HG03558 (cell line): ENCODE data around the gene TAB2.
"Not testable (repeated sequence)": the region's sequence is repeated elsewhere in the genome, so short reads cannot be mapped to it uniquely, and the experiment has no call there.

Experiments
- ATAC-seq: cut with Tn5 transposase; IDR thresholded peaks from one replicate; pipeline ENCODE4 v1.9.1; 2021; ENCODE audit warnings: moderate number of reproducible peaks; ENCODE audit not compliant: unreplicated experiment; ENCODE audit errors: extremely low read depth

TAB2 gene

GRCh38 chr6:149435919-149436586, 118.5 kb downstream of the TAB2 start:
- ATAC-seq = no peak

DNA sequence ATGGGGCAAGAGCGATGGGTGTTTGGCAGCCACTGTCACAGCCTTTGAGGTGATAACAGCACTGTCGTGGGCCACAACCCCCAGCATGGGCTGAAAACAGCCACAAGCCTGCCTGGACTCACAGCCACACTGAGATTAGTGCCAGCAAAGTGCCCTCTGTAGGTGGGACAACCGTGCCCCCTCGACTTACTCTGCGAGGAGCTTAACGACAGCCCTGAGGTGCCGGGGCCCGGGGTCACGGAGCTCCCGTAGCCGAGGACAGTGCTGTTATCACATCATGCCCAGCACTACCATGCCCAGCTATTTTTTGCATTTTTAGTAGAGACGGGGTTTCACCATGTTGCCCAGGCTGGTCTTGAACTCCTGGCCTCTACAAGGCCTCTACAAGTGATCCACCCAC, 119.1 kb downstream of the TAB2 start:
- no peak for ATAC-seq

DNA sequence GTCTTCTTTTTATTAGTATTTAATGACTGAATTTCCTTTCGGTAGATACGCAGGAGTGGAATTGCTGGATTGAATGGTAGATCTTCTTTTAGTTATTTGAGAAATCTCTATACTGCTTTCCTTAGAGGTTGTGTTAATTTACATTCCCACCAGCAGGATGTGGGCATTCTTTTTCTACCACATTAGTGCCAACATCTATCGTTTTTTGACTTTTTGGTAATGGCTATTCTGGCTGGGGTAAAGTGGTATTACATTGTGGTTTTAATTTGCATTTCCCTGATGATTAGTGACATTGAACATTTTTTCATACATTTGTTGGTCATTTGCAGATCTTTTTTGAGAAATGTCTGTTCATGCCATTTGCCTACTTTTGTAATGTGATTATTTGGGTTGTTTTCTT, 119.7 kb downstream of the TAB2 start:
- ATAC-seq = no peak

GRCh38 chr6:149438855-149439254, 121.3 kb downstream of the TAB2 start:
- ATAC-seq = no peak

DNA sequence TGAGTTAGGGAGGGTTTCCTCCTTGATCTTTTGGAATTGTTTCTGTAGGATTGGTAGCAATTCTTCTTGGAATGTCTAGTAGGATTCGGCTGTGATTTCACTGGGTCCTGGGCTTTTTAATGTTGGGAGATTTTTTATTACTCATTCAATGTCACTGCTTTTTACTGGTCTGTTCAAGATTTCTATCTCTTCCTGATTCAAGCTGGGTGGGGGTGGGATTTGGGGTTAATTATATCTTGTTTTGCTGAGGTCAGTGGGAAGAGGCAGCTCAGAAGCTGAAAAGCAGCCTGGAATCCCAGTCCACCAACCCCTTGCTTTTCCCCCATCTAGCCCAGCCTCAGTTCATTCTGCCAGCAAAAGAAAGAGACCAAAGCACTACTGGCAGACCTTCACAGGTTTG, 122.1 kb downstream of the TAB2 start:
- ATAC-seq = no peak

GRCh38 chr6:149440735-149441671, 123.5 kb downstream of the TAB2 start:
- ATAC-seq = no peak

DNA sequence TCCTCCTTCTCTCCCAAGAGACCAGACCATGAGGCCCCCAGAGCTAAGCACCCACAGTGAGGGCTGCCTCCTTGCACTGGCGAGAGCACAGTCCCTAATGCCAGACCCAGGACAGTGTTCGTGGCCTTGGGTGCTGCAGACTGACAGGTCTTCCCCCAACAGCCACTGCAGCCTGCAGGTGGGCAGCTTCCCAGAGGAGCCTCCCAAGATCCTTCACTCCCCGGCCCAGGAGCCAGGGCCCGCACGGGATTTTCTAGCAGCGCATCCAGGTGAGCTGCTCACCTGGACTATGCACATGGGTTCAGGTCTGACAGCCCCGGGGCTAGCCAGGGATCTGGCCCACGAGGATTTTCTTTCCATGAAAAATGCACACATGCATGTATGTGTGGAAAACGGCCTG, 124.2 kb downstream of the TAB2 start:
- ATAC-seq = no peak

DNA sequence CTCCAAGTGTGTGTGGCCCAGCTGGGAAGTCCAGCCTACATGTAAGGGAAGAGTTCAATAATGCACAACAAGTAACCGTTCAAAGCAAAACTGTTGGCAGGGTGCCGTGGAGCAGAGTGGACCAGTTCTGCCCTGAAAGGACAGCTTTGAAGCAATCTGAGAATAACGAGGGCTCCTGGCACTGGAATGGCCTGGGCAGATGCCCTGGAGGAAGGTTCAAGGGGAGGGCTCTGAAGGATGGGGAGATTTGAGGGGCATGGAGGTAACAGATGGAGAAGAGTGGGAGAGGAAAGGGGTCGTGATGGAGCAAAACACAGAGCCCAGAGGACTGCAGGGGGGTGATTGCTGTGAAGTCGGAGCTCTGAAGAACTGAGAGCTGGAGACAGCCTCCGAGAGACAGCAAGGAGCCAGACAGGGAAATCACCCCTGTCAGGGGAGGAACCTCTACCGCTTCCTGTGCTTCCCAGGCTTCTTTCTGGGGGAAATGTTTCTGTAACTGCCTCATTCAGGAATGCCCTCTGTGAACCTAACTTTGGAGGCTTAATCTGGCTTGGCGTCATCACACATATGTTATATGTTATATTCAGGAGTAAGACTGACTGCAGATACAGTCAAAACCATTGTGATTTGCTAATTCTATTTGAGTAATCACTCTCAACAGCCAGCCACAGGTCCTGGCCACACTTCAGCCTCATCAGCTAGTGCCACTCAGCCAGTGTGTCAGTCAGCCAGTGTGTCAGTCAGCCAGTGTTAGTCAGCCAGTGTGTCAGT, 126.1 kb downstream of the TAB2 start:
- ATAC-seq = no peak

DNA sequence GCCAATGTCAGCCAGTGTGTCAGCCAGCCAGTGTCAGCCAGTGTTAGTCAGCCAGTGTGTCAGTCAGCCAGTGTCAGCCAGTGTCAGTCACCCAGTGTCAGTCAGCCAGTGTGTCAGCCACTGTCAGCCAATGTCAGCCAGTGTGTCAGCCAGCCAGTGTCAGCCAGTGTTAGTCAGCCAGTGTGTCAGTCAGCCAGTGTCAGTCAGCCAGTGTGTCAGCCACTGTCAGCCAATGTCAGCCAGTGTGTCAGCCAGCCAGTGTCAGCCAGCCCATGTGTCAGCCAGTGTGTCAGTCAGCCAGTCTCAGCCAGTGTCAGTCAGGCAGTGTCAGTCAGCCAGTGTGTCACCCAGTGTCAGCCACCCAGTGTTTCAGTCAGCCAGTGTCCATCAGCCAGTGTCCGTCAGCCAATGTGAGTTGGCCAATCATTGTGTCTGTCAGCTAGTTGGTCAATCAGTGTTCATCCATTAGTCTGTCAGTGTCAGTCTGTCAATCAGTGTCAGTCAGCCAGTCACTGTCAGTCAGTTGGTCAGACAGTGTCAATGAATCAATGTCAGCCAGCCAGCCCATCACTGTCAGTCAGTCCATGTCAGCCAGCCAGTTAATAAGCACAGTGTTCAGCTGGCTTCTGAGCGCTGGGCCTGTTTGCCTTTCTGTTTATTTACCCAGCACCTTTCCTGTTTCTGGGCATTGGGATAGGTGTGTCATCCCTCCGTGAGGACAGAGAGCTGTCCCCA, 127.0 kb downstream of the TAB2 start:
- not testable (repeated sequence) for ATAC-seq

- ATAC-seq = no peak
These were observed 127.6 kb downstream of the TAB2 start for GRCh38 chr6:149445095-149445466.

DNA sequence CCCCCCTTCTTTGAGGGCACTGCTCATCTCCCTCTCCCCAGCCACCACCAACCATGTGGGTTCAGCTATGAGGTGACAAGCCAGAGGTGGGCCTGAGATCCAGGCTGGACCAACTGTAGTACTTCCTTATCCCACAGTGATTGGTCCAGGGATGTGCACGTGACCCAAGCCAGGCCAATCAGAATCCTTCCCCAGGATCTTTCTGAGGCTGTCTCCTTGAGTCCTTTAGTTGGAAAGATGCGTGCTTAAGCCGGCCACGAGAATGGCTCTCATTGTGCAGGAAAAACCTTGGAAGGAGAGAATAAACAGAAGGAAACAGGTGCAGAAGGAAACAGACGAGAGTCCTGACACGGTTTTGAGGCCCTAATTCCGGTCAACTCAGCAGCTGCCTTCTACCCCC, 128.1 kb downstream of the TAB2 start:
- ATAC-seq = no peak

- ATAC-seq = no peak
These were observed 129.4 kb downstream of the TAB2 start for GRCh38 chr6:149446791-149447376.

- no peak for ATAC-seq
These were observed 131.4 kb downstream of the TAB2 start for GRCh38 chr6:149448821-149449453.

- ATAC-seq = no peak
These were observed 132.5 kb downstream of the TAB2 start for GRCh38 chr6:149449831-149450678.

GRCh38 chr6:149450679-149451375, 133.3 kb downstream of the TAB2 start:
- no peak for ATAC-seq

DNA sequence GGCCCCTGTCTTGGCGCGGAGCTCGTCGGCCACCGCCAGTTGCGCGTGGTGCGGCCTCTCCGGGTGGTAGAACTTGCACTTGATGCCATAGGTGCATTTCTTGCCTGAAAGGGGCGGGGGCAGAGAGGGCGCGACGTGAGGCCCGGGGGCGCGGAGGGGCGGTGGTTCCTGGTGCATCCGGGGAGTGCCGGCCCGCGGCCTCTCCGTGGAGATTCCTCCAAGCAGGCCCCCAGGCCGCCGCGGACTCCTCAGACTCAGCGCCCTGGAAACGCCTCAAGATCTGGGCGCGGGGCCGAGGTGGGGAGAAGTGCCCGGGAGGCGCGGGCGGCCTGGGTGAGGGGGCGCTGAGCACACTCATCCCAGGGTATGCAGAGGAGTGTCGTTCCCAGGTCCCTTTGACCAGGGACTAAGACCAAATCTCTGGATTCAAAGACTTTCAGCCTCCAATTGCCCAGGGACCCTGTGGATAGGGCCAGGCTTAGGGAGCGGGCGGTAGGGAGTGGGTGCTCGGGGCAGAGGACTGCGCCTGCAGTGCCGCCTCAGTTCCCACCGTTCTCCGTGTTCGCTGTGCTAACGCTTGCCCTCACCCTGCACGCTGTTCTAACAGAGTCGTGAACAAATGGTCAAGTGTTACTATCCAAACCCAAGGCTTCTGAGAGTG, 134.0 kb downstream of the TAB2 start:
- no peak for ATAC-seq
